GM19324 (cell line): ENCODE measurements around the gene NOTCH1.

Source experiments
- ATAC-seq: cut with Tn5 transposase; IDR thresholded peaks from one replicate; pipeline ENCODE4 v1.9.1; 2021; ENCODE audit warnings: mild to moderate bottlenecking, moderate library complexity; ENCODE audit not compliant: unreplicated experiment, low FRiP score

Gene NOTCH1

GRCh38 chr9:136507221-136507991 lies 38.4 kb downstream of the NOTCH1 start:
- ATAC-seq, result no peak

GRCh38 chr9:136506425-136506824 lies 39.4 kb downstream of the NOTCH1 start:
- ATAC-seq, result no peak

- ATAC-seq, result no peak
Observed at GRCh38 chr9:136505406-136506403, 40.1 kb downstream of the NOTCH1 start.

GRCh38 chr9:136504512-136505348 lies 41.1 kb downstream of the NOTCH1 start:
- ATAC-seq, result no peak

- ATAC-seq, result no peak
Observed at GRCh38 chr9:136502940-136503550, 42.8 kb downstream of the NOTCH1 start.

- no peak for ATAC-seq
Observed at GRCh38 chr9:136502196-136502595, 43.7 kb downstream of the NOTCH1 start.

GRCh38 chr9:136501686-136502085 lies 44.2 kb downstream of the NOTCH1 start:
- no peak for ATAC-seq

GRCh38 chr9:136499935-136500910 lies 45.6 kb downstream of the NOTCH1 start:
- no peak for ATAC-seq

- no peak for ATAC-seq
Observed at GRCh38 chr9:136499071-136499934, 46.5 kb downstream of the NOTCH1 start.

GRCh38 chr9:136497916-136498695 lies 47.7 kb downstream of the NOTCH1 start:
- no peak for ATAC-seq

- ATAC-seq, result no peak
Observed at GRCh38 chr9:136496801-136497620, 48.8 kb downstream of the NOTCH1 start.

- no peak for ATAC-seq
Observed at GRCh38 chr9:136496181-136496580, 49.7 kb downstream of the NOTCH1 start.

- no peak for ATAC-seq
Observed at GRCh38 chr9:136495238-136495800, 50.5 kb downstream of the NOTCH1 start.

GRCh38 chr9:136494531-136495215 lies 51.2 kb downstream of the NOTCH1 start:
- no peak for ATAC-seq

GRCh38 chr9:136494012-136494411 lies 51.8 kb downstream of the NOTCH1 start:
- no peak for ATAC-seq
